Skeletal muscle satellite cell (primary cell): ENCODE measurements around the gene RPL29.
A peak's percentile ranks its signal among the peaks of the same experiment; 100 is the strongest.

Source experiments
- H3K27me3 ChIP-seq: 2 replicates; pipeline ENCODE4 v1.7.0; 2013; ENCODE audit warnings: low read length; ENCODE audit not compliant: control insufficient read depth, insufficient read depth
- H3K36me3 ChIP-seq: 2 replicates; pipeline ENCODE4 v1.7.0; 2013; ENCODE audit warnings: mild to moderate bottlenecking, control low read depth, low read length; ENCODE audit not compliant: insufficient read depth
- H3K4me1 ChIP-seq: 2 replicates; pipeline ENCODE4 v1.7.0; 2013; ENCODE audit warnings: low read length; ENCODE audit not compliant: control insufficient read depth, insufficient read depth
- H3K4me2 ChIP-seq: 2 replicates; pipeline ENCODE4 v1.7.0; 2013; ENCODE audit warnings: mild to moderate bottlenecking, low read length
- H3K4me3 ChIP-seq: 2 replicates; pipeline ENCODE4 v1.7.0; 2013; ENCODE audit warnings: low read length
- H3K9ac ChIP-seq: 2 replicates; pipeline ENCODE4 v1.7.0; 2013; ENCODE audit warnings: mild to moderate bottlenecking, low read depth, low read length, moderate library complexity
- H3K9me3 ChIP-seq: replicated peaks from 2 replicates; pipeline ENCODE4 v1.7.0; 2013; ENCODE audit warnings: mild to moderate bottlenecking, control low read depth, low read length

RPL29 gene

GRCh38 chr3:52015438-52016228 is 19.9 kb upstream of the RPL29 start:
- no peak overlapping the region for H3K4me3 ChIP-seq
- H3K4me1 ChIP-seq, result peaks cover 8% of the 10 kb centered on the region
- no peaks in the 10 kb centered on the region for H3K27me3 ChIP-seq
- no peak overlapping the region for H3K9ac ChIP-seq
- H3K4me2 ChIP-seq, result no peak overlapping the region
- no peaks in the 10 kb centered on the region for H3K9me3 ChIP-seq
- H3K36me3 ChIP-seq, result no peaks in the 10 kb centered on the region

- H3K36me3 ChIP-seq, result no peaks in the 10 kb centered on the region
- H3K9ac ChIP-seq, result no peak overlapping the region
- H3K9me3 ChIP-seq, result no peaks in the 10 kb centered on the region
- H3K4me2 ChIP-seq, result no peak overlapping the region
- H3K4me3 ChIP-seq, result no peak overlapping the region
- H3K27me3 ChIP-seq, result no peaks in the 10 kb centered on the region
- peaks cover 4% of the 10 kb centered on the region for H3K4me1 ChIP-seq
Observed at GRCh38 chr3:52014613-52015012, 18.9 kb upstream of the RPL29 start.

- Histone ChIP-seq H3K9ac (no peak overlapping the region), H3K27me3 (no peaks in the 10 kb centered on the region), H3K9me3 (no peaks in the 10 kb centered on the region), H3K4me2 (no peak overlapping the region), H3K36me3 (no peaks in the 10 kb centered on the region), H3K4me1 (no peaks in the 10 kb centered on the region), H3K4me3 (no peak overlapping the region)
Observed at GRCh38 chr3:52013802-52014598, 18.3 kb upstream of the RPL29 start.

GRCh38 chr3:52012699-52013098 is 17.0 kb upstream of the RPL29 start:
- Histone ChIP-seq H3K4me2 (no peak overlapping the region), H3K9ac (no peak overlapping the region), H3K36me3 (no peaks in the 10 kb centered on the region), H3K4me3 (no peak overlapping the region), H3K4me1 (no peaks in the 10 kb centered on the region), H3K27me3 (no peaks in the 10 kb centered on the region), H3K9me3 (no peaks in the 10 kb centered on the region)

GRCh38 chr3:52010431-52010830 is 14.7 kb upstream of the RPL29 start:
- no peak overlapping the region for H3K4me2 ChIP-seq
- no peak overlapping the region for H3K4me3 ChIP-seq
- no peaks in the 10 kb centered on the region for H3K27me3 ChIP-seq
- H3K4me1 ChIP-seq, result peaks cover 9% of the 10 kb centered on the region
- H3K9ac ChIP-seq, result no peak overlapping the region
- no peaks in the 10 kb centered on the region for H3K36me3 ChIP-seq
- no peaks in the 10 kb centered on the region for H3K9me3 ChIP-seq

GRCh38 chr3:52007291-52007690 is 11.6 kb upstream of the RPL29 start:
- no peaks in the 10 kb centered on the region for H3K9me3 ChIP-seq
- H3K9ac ChIP-seq, result no peak overlapping the region
- H3K4me3 ChIP-seq, result no peak overlapping the region
- no peak overlapping the region for H3K4me2 ChIP-seq
- peaks cover 13% of the 10 kb centered on the region for H3K4me1 ChIP-seq
- no peaks in the 10 kb centered on the region for H3K36me3 ChIP-seq
- H3K27me3 ChIP-seq, result no peaks in the 10 kb centered on the region

GRCh38 chr3:52006820-52007133 is 11.1 kb upstream of the RPL29 start:
- no peaks in the 10 kb centered on the region for H3K27me3 ChIP-seq
- H3K9me3 ChIP-seq, result no peaks in the 10 kb centered on the region
- H3K9ac ChIP-seq, result no peak overlapping the region
- H3K4me1 ChIP-seq, result peaks cover 13% of the 10 kb centered on the region
- no peaks in the 10 kb centered on the region for H3K36me3 ChIP-seq
- H3K4me3 ChIP-seq, result no peak overlapping the region
- no peak overlapping the region for H3K4me2 ChIP-seq

GRCh38 chr3:52006017-52006819 is 10.5 kb upstream of the RPL29 start:
- Histone ChIP-seq H3K36me3 (no peaks in the 10 kb centered on the region), H3K27me3 (no peaks in the 10 kb centered on the region), H3K9ac (no peak overlapping the region), H3K4me3 (peak overlapping the region; percentile 33), H3K9me3 (no peaks in the 10 kb centered on the region), H3K4me2 (peak overlapping the region; percentile 68), H3K4me1 (peaks cover 13% of the 10 kb centered on the region)

GRCh38 chr3:52005571-52005986 is 9.9 kb upstream of the RPL29 start:
- H3K4me2 ChIP-seq, result peak overlapping the region; percentile 68
- peak overlapping the region; percentile 33 for H3K4me3 ChIP-seq
- H3K9ac ChIP-seq, result peak overlapping the region; percentile 46
- no peaks in the 10 kb centered on the region for H3K9me3 ChIP-seq
- peaks cover 13% of the 10 kb centered on the region for H3K4me1 ChIP-seq
- H3K36me3 ChIP-seq, result no peaks in the 10 kb centered on the region
- H3K27me3 ChIP-seq, result no peaks in the 10 kb centered on the region

- no peaks in the 10 kb centered on the region for H3K36me3 ChIP-seq
- peak overlapping the region; percentile 68 for H3K4me2 ChIP-seq
- peak overlapping the region; percentile 46 for H3K9ac ChIP-seq
- no peaks in the 10 kb centered on the region for H3K9me3 ChIP-seq
- H3K4me1 ChIP-seq, result peaks cover 13% of the 10 kb centered on the region
- H3K4me3 ChIP-seq, result peak overlapping the region; percentile 33
- H3K27me3 ChIP-seq, result no peaks in the 10 kb centered on the region
Observed at GRCh38 chr3:52004906-52005395, 9.3 kb upstream of the RPL29 start.

GRCh38 chr3:52004163-52004787 is 8.6 kb upstream of the RPL29 start:
- no peak overlapping the region for H3K4me2 ChIP-seq
- no peak overlapping the region for H3K4me3 ChIP-seq
- H3K27me3 ChIP-seq, result no peaks in the 10 kb centered on the region
- no peaks in the 10 kb centered on the region for H3K36me3 ChIP-seq
- no peaks in the 10 kb centered on the region for H3K9me3 ChIP-seq
- no peak overlapping the region for H3K9ac ChIP-seq
- peaks cover 13% of the 10 kb centered on the region for H3K4me1 ChIP-seq
